Stimulated activated CD8-positive, alpha-beta memory T cell treated with anti-CD3 and anti-CD28 coated beads, Interleukin-12 subunit alpha, Interleukin-12 subunit beta, amount 100 ng/mL, for 4 hours (primary cell): ENCODE measurements around the gene UBFD1.
A peak's percentile ranks its signal among the peaks of the same experiment; 100 is the strongest.
"Not testable (repeated sequence)": the region's sequence is repeated elsewhere in the genome, so short reads cannot be mapped to it uniquely, and the experiment has no call there.

Experiments
- DNase-seq: peaks from one replicate; pipeline ENCODE4 v3.0.0-alpha.2; 2020; ENCODE audit warnings: low read depth

UBFD1 gene

DNA sequence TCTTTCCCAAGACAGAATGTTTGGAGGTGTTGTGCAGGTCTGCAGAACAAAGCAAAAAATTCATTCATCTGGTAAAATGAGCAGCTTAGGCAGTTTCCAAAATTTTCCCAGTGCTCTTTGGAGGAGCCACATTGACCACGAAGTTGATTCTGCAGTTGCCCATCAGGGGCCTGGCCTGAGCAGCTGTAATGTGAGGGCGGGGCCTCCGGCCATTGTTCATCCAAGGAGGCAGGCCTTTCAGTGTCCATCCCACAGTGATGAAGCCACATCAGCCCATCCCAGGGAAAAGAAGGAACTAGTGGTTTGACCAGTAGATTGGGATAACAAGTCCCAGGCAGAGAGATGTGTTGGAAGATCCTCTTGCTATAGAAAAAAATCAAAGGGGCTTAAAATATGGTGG lies 10.1 kb downstream of the UBFD1 start:
- DNase-seq: no peak

DNA sequence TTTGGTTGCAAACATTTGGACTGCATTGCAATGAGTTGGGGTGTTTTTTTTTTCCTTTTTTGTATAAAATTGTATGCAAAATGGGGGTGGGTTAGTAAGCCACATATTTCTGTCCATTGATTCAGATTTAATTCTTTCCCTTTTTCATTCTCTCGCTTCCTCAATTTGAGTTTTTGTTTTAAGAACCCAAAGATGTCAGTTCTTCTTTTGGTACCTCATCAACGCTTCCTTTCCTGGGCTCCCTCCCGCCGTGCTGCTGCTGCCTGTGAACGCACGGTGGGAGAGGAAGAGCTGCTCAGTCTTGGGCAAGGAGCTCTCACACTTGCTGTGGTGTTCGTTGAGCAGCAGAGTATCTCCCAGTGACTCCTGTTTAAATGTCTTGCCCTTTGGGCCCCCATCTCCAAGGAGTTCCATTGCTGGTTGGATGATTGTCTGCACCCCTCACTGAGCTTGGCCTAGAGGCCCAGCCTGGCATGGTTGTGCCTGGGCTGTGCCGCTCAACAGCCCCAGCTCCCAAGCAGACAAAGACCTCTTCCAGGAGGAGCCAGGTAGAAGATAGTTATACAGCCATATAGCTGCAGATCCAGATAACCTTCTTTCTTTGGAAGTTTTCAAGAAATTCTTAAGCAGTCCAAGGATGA lies 13.6 kb downstream of the UBFD1 start:
- DNase-seq: no peak

DNA sequence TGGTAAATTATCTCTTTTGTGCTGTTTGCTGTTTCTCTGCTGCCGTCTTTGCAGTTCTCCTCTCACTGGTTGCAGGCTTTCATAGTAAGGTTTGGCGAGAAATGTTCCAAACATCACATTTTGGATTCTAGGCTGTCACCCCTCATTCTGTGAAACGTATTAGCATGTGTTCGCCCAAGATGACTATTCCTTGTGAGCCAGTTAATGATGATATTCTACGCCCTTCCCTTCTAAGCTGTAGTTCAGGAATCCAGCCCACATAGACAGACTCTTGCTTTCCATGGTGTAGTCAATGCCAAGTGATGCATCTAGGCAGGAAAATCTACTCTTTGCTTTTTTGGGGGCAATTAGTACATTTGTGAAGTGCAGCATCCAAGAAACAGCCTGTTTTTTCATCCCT lies 14.4 kb downstream of the UBFD1 start:
- DNase-seq: no peak

DNA sequence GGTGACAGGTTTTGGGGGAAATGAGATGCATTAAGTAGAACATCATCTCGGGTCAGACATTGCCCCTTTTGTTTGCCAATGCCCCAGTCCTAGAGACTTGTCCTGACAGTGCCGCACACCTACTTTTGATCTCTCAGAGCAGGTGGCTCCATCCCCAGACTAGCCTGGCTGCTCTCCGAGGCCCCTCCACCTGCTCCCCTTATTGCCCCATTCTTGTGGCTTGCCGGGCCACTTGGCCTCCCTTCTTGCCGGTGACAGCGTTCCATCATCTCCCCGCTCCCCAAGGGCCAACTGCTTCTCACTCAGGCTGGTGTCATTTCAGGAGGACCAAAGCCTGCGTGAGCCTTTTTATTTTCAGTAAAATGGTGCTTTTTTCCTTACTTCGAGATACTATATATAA lies 14.9 kb downstream of the UBFD1 start:
- DNase-seq: no peak

DNA sequence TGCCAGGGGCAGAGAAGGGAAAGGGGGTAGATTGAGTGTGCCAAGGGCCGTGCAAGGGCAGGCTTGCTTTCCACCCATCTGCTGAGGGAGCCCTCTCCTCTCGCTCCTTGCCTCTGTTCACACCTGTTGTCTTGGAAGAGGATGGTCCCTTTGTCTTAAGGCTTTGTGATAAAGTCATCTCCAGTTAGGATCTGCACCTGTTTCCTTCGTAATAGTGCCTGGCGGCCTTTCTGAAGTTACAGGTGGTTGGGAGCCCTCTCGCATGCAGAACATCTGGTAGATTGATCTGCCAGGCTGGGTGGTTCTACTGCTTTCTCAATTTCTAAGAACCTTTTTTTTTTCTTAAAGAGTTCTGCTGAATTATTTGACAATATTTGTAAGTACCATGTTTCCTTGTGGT lies 16.3 kb downstream of the UBFD1 start:
- DNase-seq: no peak

DNA sequence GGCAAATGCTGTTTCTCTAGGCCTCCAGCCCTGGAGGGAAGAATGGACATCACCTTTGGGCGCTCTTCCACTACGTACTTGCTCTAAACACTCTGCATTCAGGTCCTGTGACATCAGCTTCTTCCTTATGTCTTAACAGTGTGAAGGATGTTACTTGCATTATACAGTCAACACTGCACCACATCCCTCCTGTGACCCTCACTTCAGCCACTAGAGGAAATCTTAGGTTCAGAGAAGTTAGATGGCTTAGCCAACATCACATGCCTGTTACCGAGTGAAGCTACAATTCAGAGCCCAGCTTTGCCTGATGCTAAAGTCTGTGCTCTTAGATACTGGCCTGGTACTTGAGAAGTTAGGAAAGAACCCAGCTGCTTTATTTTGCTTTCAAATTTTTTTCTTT lies 18.3 kb downstream of the UBFD1 start:
- DNase-seq: no peak

DNA sequence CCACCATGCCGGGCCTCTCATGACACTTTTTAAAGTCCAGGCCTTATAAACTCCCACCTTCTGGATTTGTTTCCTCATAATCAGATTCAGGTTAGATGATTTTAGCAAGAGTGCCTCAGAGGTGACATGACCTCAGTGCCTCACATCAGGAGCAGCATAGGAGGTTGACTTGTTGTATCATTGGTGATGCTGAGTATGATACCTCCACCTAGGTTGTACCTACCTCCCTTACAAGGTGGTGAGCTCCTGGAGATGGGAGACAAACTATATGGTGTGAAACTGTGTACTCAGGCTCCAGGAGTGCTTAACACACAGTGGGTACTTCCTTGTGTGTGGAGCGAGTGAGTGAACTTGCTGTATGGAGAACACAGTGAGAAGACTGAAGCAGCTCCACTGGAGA lies 20.0 kb downstream of the UBFD1 start:
- no peak for DNase-seq

DNA sequence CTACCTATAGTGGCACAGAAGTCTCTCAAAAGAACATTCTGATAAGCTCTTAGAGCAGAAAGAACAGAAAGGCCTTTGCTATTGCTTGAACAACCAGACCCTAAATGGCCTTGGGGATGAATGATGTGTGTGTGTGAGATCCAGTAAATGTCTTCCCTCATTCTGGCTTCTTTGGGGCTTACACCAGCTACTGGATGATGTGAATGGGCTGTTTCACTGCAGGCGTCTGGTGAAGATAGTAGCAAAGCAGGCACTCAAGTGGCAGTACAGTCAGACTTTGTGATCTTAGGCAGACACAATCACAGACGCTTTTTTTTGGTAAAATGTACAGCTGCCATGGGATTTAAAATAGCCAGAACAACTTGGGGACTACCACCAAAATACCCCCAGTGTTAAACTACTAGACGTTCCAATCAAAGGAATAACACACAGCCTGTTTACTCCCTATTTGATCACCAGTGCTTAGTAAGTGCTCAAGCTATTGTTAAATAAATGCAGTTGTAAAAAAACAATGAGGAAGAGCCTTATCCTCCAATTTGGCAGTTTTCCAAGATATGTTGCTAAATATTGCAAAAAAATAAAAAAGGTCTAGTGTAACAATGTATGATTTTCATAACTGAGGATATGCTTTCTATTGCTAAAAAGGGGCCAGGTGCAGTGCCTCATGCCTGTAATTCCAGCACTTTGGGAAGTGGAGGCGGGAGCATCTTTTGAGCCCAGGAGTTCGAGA lies 20.7 kb downstream of the UBFD1 start:
- no peak for DNase-seq

DNA sequence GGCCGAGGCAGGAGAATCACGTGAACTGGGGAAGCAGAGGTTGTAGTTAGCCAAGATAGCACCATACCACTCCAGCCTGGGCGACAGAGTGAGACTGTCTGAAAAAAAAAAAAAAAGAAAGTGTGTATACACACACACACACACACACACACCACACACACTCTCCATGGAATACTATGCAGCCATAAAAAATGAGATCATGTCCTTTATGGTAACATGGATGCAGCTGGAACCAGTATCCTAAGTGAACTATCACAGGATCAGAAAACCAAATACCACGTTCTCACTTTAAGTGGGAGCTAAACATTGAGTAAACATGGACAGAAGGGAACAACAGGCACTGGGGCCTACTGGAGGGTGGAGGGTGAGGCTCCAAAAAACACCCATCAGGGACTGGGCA lies 21.8 kb downstream of the UBFD1 start:
- no peak for DNase-seq

DNA sequence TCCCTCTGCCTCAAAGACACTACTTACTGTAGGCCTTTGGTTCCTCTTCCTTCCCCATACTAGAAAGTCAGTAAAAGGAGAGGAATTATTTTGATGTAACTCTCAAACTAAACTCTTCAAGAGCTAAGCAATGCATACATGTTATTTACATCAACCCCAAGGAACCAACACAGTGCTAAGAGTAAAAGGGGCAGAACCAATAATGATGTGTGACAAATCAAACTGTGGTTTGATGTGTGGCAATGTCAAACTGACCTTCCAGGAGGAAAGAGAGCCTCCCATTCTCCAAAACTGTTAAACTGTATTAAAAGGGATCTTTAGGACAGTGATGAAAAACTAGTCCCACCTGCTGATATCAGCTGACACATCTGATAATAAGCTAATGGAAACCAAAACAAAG lies 22.9 kb downstream of the UBFD1 start:
- no peak for DNase-seq

DNA sequence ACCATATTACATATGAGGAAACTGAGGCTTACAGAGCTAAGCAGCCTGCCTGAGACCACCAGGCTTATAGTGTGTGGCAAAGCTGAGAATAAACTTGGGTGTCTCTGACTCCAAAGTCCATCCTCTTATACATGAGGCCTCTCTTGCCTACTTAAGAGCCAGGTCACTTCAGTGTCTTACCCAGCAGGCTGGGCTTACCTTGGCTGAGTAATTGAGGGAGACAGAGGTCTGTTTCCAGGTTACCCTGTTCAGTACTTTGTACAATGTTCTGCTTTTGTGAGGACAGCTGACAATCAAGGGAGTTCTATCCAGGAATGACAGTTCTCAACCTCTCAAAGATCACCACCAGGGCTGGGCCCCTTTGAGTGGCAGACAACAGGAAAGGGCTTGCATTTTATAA lies 24.2 kb downstream of the UBFD1 start:
- DNase-seq: no peak

DNA sequence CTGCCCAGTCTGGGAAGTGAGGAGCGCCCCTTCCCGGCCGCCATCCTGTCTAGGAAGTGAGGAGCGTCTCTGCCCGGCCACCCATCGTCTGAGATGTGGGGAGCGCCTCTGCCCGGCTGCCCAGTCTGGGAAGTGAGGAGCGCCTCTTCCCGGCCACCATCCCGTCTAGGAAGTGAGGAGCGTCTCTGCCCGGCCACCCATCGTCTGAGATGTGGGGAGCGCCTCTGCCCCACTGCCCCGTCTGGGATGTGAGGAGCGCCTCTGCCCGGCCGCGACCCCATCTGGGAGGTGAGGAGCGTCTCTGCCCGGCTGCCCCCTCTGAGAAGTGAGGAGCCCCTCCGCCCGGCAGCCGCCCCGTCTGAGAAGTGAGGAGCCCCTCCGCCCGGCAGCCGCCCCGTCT lies 25.7 kb downstream of the UBFD1 start:
- DNase-seq: not testable (repeated sequence)

DNA sequence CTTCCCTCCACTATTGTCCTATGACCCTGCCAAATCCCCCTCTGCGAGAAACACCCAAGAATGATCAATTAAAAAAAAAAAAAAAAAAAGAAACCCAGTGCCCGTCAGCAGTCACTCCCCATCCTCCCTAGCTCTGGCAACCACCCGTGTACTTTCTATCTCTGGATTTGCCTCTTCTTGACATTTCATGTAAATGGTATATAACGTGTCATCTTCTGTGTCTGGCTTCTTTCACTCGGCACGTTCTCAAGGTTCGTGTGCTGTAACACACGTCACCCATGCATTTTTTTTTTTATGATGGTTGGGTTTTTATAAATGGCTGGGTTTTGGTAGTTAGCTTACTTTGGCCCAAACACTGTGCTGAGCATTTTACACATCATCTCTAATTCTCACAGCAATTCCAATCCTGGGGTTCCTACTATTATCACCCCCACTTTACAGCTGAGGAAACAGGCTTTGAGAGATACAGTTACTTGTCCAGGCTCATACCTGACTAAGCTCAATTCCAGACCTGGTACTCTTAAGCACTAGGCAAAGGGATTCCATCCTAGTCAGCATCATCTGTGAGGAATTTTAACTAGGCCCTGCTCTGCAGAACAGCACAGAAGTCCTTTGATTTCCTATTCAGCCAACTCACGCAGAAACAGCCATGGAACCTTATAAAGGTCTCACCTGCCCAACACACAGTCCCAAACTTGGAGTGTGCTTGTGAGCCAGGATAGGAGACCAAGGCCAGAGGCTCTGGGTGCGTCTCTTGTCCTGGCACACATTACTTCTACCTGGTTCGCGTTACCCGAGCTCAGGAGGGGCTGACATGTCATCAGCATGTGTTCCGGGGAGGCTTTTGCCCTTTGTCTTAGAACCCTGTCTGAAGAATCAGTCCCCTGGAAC lies 26.9 kb downstream of the UBFD1 start:
- no peak for DNase-seq

DNA sequence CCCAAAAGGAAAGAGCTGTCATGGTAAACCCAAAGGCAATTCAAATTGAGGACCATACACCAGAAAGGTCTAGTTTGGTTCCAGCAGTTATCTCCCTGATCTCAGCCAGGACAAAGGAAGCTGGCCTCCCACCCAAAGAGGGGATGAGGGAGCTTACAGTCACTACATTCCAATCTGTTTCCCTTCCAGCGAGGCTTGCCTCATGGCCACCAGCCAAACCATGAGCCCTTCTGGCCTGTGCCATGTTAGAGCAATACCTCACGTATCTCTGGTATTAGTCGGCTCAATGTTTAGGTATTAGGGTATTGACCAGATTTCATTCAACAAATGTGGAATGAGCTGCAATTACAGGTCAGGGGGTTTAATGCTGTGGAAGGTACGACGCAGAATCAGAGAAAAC lies 30.2 kb downstream of the UBFD1 start:
- no peak for DNase-seq

DNA sequence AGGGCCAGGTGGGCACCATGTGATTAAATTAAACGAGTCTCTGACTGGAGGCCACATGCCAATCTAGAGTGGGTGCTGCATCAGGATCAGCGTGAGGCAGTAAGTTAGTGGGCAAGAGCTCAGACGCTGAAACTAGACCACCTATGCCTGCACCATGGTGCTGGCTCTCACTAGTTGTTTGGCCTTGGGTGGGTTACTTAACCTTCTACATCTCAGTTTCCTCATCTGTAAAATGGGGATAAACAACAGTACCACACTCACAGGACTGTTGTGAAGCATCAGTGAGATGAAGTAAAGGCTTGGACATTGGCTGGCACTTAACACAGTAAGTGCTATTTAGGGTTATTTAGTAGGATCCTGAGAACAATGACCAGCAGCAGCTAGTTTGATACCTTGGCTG lies 32.7 kb downstream of the UBFD1 start:
- DNase-seq: no peak

DNA sequence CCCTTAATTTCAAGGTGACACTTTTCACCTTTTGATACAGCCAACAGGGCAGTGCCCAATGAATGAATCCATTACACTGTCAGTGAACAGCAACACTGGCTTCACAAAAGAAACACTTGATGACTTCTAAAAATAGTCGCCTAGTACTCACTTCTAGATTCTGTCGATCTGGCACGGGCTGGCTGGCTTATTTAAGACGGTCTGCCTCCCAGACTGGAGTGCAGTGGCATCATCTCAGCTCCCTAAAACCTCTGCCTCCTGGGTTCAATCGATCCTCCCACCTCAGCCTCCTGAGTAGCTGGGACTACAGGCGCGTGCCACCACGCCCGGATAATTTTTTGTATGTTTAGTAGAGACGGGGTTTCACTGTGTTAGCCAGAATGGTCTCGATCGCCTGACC lies 36.7 kb downstream of the UBFD1 start:
- DNase-seq: no peak

DNA sequence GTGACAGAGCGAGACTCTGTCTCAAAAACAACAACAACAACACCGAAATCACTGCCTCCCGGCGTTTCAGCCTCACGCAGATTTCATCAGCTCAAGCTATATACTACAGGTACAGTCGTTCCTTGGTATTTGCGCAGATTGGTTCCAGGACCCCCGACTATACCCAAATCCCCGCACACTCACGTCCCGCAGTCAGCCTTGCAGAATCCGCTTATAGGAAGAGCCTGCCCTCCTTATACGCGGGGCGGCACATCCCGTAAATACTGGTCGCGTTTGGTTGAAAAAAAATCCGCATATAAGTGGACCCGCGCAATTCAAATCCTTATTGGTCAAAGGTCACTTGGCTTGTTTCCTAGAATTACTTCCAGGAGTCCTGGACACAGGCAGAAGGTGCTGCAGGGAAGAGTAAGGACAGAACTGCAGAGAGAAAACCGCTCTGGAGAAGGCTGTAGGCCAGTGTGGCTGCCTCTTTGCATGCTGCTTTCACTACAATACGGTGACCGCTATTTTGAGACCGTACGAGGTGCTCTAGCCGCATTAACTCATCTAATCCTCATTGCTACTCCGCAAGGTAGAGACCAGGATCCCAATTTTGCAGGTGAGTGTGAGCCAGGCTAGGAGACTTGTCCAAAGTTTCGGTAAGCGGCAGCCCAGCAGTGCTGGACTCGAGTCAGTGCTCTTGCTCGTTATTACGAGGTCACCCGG lies 37.9 kb downstream of the UBFD1 start:
- no peak for DNase-seq

DNA sequence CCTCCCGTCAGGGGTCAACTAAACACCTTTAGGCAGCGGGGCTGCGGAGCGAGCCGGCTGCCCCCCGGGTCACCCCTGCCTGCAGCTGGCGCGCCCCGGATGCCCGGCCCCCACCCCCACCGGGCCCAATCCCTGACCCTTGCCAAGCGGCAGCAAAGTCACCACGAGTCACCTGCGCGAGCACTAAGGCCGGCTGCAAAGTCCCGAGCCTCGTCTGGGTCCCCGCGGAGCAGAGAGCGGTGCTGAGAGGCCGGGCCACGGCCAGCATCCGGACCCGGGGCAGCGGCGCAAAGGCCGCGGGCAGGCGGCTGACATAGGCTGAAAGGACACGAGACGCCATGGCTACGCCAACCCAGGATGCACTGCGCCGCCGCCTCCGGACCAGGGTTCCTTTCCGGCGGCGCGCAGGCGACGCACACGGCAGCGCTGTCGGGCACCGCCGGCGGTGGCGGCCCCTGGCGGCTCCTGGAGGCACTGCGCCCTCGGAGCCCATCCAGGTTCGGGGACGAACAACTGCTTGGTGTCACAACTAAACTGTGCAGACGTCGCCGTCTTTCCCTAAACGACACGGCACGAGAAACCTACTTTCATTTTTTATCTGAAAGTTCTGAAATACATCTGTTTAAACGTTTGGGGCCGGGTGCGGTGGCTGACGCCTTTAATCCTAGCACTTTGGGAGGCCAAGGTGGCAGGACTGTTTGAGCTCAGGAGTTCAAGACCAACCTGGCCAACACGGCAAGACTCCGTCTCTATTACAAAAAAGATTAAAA lies 38.6 kb downstream of the UBFD1 start, which contains the start of gene NDUFAB1:
TSS of gene NDUFAB1 (minus strand) at position 366 of the 770 bp plus-strand sequence. CDS start at position 340, 26 bp downstream.
- DNase-seq: peak; percentile 86

DNA sequence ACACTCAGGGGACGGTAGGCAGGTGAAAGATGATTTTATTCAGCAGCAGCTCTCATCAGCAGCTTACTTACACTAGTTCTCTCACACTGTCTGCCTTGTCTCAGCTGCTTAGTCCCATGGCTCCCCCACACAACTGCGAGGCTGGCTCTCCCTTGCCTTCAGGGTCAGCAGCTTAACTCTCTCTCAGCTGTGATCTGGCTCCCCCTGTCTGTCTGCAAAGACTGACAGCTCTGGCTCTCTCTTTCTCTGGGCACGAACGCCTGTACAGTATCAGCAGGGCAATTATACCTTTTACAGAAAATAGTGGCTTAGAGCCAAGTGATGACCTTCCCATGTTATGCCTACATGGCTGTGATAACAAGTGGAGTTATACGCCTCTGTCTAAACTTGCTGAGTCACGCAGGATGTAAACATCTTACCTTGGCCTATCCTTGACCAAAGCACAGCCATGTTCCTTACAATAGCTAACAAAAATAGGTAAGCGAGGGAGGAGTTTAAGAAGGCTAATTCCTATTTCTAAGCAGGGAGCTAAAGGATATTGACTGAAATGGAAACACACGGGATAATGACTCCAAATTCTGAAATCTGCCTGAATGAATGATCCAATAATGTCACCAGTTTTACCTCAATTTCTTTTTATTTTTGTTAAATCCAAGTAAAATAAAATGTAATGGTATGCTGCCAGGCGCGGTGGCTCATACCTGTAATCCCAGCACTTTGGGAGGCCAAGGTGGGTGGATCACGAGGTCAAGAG lies 39.7 kb downstream of the UBFD1 start:
- no peak for DNase-seq

DNA sequence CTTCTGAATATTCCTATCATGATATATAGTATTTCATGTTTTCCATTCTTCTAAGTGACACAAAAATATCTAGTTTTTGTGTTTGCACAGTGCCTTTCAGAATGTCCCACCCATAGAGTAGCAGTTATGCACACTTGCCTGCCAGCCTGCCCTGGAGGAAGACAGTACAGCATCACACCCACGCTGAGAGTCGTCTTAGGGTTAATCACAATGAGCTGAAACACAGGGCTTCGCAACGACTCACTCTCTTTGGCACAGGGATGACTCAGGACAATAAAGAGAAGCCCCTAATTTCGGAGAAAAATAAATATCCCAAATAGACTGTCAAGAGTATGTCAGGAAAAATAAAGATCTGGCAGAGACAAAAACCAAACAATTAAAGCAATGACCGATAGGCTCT lies 50.2 kb downstream of the UBFD1 start:
- no peak for DNase-seq

DNA sequence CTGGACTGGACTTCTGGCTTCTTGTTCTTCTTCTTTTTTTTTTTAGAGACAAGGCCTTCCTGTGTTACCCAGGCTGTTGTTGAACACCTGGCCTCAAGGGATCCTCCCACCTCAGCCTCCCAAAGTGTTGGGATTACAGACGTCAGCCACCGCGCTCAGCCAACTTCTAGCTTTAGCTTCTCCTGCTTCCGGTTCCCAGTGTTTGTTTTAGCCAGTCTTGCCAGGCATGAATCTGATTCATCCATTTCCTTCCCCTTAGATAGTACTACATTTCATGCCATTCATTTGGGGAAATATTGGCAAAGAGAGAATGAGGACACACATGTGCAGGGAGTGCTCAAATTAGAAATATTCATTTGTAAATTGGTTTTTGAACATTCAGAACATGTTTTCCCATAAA lies 50.7 kb downstream of the UBFD1 start:
- no peak for DNase-seq
